HG03159 (cell line): ENCODE measurements around the gene RASSF5.

ENCODE experiments used
- ATAC-seq: cut with Tn5 transposase; IDR thresholded peaks from one replicate; pipeline ENCODE4 v1.9.1; 2021; ENCODE audit warnings: mild to moderate bottlenecking, moderate library complexity; ENCODE audit not compliant: unreplicated experiment

Gene RASSF5

DNA sequence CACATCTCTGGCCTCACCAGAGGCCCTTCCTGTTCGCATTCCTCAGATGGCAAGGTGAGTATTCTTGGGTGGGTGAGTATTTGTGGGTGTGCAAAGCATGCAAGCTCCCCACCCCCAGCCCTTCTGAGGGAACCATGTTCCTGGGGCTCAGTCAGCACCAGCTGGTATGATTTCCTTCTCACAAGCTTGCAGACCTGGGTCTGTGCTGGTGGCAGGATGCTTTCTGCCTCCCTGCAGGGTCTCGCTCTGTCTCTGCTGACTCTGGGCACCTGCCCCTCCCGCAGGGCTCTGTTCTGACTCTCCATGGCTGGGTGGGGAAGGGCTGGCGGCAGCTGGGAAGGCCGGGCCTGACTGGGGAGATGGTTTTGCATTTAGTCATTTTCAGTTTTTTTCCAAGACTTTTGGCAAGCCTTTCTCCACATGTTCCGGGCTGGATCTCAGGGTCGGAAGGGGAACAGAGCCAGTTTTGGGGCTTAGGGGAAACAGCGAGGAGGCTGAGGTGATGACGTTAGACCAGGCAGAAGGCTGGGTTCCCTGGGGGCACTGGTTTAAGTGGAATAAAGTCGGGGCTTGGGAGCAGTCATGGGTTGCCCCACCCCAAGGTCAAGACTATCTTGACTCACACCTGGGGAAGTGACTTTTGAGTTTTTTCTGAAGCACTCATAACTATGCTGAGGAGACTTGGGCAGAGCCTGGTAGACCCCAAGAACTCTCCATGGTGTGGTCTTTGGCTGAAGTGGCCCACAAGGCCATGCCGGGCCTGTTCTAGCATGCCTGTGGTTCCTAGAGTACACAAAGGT lies 6.2 kb downstream of the RASSF5 start:
- ATAC-seq = no peak

DNA sequence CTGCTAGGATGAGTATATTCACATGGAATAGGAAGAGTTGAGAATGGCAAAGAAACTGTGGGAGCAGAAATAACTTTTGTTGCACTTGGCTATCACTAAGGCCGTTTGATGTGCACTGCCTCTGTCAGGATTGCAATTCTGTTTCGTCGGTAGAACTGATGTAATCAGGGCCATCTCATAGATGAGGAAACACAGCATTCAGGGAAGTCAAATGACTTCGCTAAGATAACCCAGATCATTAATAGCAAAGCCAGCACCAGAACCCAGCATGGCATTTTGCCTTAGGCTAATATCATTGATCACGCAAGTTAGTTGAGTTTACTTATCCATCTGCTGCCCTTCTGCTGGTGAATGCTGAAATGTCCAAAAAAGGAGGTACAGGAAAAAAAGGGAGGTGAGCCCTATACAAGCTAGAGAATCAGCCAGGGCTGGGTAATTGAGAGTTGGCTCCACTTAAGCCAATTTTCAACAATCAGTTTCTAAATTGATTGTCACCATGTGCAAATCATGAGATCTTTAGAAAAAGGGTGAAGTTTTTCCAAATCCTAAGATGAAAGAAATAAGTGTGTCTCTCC lies 7.6 kb downstream of the RASSF5 start:
- no peak for ATAC-seq

GRCh38 chr1:206516728-206516990 lies 9.3 kb downstream of the RASSF5 start:
- no peak for ATAC-seq

DNA sequence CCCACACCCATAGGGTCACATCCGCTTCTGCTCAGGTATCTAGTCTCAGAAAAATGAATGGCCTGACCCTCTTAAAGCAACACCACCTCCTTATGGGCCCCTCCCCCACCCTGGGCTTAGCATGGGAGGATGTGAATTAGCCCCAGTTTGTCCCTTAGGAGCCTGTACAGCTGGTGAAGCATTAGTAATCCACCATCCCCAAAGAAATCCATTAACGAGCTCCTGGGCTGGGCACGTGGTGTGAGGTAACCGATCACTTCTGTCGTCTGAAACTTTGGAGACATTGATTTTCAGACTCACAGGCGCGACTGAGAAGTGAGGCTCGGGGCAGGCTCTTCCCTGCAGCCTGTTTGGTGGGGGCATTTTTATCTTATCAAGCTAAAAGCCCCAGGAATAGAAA lies 10.5 kb downstream of the RASSF5 start:
- ATAC-seq = no peak

- ATAC-seq = no peak
These were observed 10.9 kb downstream of the RASSF5 start for GRCh38 chr1:206518206-206518605.

- ATAC-seq = no peak
These were observed 11.4 kb downstream of the RASSF5 start for GRCh38 chr1:206518743-206519142.

GRCh38 chr1:206521127-206521526 lies 13.8 kb downstream of the RASSF5 start:
- no peak for ATAC-seq

GRCh38 chr1:206521694-206522402 lies 14.5 kb downstream of the RASSF5 start:
- no peak for ATAC-seq

DNA sequence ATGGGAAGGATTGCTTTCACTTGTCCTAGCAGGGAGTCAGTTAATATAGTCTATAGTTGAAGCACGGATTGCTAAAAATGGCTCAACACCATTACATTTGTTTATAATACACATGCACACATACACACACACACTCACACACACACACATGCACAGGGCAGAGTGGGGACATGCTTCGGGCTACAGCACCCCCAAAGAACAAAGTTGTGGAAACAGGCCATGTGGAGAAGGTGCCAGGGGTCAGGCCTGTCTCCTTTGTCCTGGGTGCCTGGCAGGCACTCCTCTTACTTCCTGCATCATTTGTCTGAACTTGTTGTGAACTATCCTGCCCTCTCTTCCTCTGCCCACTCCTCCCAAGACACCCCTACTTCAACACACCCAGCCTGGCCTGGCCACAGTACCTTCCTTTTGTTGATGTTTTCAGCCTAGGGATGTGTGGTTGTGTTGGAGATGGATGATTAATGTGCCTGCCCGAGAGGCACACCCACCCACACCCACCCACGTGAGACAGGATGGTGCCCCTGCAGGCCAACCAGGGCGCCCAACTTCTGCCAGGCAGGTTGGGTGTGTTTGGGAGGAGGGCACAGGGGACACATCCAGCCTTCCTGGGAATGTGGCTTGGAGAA lies 17.5 kb downstream of the RASSF5 start:
- ATAC-seq = no peak

DNA sequence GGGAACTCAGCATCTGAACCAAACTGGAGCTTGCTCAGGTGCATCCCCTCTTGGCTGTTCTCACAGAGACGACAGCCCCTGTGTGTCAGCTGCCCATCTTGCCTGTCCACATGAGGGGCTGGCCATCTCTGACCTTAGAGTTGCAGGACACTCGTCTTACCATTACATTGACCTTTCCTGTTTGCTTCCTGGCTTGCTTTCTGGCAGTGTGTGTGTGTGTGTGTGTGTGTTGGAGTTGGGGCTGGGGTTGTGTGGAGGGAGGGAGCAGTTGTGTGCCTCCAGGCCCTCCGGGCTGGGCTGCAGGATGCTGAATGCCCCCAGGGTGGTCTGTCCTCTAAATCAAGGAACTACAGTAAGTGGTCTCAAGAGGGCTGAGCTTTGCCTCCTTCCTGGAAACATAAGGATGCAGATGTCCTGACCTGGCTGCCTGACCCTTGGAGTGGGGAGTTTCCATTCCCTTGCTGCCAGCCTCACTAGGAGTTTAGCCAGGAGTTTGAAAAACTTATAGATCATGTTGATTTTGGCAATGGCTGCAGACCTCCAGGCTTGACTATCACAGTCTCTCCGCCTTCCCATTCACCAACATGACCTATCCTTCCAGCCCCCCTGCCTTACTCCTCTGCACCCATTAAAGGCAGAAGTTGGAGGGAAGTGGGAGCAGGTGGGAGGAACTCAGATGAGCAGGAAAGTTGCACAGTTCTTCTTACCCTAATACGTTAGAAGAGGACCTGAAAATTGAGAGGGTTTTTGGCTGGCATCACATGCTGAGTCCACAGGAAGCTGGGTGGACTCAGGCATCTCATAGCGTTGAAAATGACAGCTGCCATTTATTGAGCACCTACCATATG lies 19.0 kb downstream of the RASSF5 start:
- no peak for ATAC-seq

GRCh38 chr1:206529425-206529824 lies 22.1 kb downstream of the RASSF5 start:
- ATAC-seq = no peak

GRCh38 chr1:206532368-206532767 lies 25.0 kb downstream of the RASSF5 start:
- no peak for ATAC-seq

GRCh38 chr1:206534552-206534951 lies 27.2 kb downstream of the RASSF5 start:
- no peak for ATAC-seq

DNA sequence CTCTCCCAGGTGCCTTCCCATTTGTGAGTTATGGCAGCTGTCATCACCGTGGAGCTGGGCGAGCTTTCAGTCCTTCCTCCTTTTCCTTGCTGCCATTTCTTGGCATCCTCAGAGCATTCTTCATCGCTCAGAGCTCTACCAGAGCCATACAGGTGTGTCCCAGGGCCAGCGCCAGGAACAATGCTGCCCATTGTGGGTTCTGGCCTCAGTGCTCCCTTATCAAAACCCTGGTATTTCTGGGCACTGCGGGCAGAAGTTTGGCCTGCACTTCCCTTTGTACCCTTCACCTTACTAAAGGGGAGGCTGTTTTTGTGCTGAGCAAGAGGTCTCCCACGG lies 28.5 kb downstream of the RASSF5 start:
- ATAC-seq = no peak

- ATAC-seq = no peak
These were observed 29.8 kb downstream of the RASSF5 start for GRCh38 chr1:206537141-206537540.

- no peak for ATAC-seq
These were observed 30.9 kb downstream of the RASSF5 start for GRCh38 chr1:206538086-206538770.

DNA sequence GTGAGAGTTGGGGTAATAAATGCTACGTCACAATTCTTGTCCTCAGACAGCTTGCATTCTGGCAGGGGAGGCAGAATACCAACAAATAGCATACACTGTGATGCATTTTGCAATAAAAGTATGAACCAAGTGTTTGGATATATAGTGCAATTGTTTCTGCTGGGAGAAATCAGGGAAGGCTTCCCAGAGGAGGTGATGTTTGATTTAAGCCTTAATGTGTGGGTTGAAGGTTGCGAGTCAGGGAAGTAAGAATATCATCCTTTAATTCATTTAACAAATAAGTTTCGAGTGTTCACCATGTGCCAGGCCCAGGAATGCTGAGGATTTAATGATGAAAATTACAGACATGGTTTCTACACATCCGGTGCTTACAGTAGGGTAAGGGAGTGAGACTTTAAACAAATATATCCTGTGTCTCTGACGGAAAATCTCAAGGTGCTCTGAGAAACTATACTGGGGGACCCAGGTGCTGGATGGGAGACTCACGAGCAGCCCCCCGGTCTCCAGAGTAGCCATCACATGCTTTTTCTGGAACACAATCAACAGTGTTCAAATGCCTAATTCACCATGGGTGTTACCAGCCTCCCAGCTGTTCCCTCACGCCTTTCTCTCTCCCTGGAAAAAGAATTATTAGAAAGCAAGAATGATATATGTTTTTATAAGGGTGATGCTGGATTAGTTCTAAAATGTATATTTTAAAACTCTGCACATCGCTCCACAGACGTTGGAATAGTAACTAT lies 31.7 kb downstream of the RASSF5 start:
- no peak for ATAC-seq

- no peak for ATAC-seq
These were observed 32.9 kb downstream of the RASSF5 start for GRCh38 chr1:206540044-206540780.

GRCh38 chr1:206541236-206541833 lies 34.0 kb downstream of the RASSF5 start:
- ATAC-seq = no peak
